Breast epithelium (tissue), 3 donors: Measurements from ENCODE around the gene EFTUD2.

Experiments used
- POLR2A ChIP-seq: fragments of 450-650 bp; IDR thresholded peaks from one replicate; pipeline ENCODE4 v1.6.1; 2016; ENCODE audit warnings: antibody characterized with exemption, mild to moderate bottlenecking, moderate library complexity
- POLR2AphosphoS5 ChIP-seq, 3 donors: sonication (generic); formaldehyde crosslinking; IDR thresholded peaks; one replicate each; pipeline ENCODE4 v1.6.1; 2017; ENCODE audit warnings: antibody characterized with exemption in 3 of 3
- TF ChIP-seq, protein P1 (sequence below), 3 donors: fragments of 450-650 bp; IDR thresholded peaks; one replicate each; pipeline ENCODE4 v1.5.1; 2016 to 2017; ENCODE audit warnings: antibody characterized with exemption in 3 of 3, mild to moderate bottlenecking in 3 of 3, moderate library complexity in 3 of 3

GRCh38 chr17:44902135-44902760 lies 3.0 kb upstream of the EFTUD2 start:
- TF ChIP-seq, protein P1, sequence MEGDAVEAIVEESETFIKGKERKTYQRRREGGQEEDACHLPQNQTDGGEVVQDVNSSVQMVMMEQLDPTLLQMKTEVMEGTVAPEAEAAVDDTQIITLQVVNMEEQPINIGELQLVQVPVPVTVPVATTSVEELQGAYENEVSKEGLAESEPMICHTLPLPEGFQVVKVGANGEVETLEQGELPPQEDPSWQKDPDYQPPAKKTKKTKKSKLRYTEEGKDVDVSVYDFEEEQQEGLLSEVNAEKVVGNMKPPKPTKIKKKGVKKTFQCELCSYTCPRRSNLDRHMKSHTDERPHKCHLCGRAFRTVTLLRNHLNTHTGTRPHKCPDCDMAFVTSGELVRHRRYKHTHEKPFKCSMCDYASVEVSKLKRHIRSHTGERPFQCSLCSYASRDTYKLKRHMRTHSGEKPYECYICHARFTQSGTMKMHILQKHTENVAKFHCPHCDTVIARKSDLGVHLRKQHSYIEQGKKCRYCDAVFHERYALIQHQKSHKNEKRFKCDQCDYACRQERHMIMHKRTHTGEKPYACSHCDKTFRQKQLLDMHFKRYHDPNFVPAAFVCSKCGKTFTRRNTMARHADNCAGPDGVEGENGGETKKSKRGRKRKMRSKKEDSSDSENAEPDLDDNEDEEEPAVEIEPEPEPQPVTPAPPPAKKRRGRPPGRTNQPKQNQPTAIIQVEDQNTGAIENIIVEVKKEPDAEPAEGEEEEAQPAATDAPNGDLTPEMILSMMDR (IDR thresholded peaks at IDR 0.05), result no peak
- no peak for TF ChIP-seq POLR2A
- TF ChIP-seq POLR2AphosphoS5 (IDR thresholded peaks at IDR 0.05), result no peak
